HCT116 (cell line): ENCODE measurements around the gene MALT1. TPM values are rescaled to one million over a fixed set of nuclear protein-coding genes. Genes with fewer than 3 reads are reported as not detected.

ENCODE experiments used
- ATAC-seq: fragments of 200-7000 bp; cut with Tn5 transposase; 2 replicates; pipeline ENCODE4 v1.9.1; 2020; ENCODE audit warnings: mild to moderate bottlenecking, moderate library complexity
- BruUV-seq: library from RNA; stranded (reverse); fragments of 400-500 nt; replicated peaks from 2 replicates; lab custom pipeline; 2021; lab: Mats Ljungman, UMichigan
- CTCF ChIA-PET: fragments of 300-600 bp; sonication (Branson Sonifier 250); formaldehyde crosslinking; loops from one replicate; lab custom pipeline; 2021; ENCODE audit warnings: antibody characterized with exemption; lab: Charles Lee
- POLR2A ChIA-PET: fragments of 300-600, 350-600 bp; sonication (Branson Sonifier 250); formaldehyde crosslinking; loops from one replicate; lab custom pipeline; 2021; ENCODE audit warnings: antibody characterized with exemption; lab: Charles Lee
- RAD21 ChIA-PET, 2 experiments: fragments of 300-600 bp; sonication (Branson Sonifier 250); formaldehyde crosslinking; loops; one replicate each; lab custom pipeline; 2023; ENCODE audit warnings: low total read pairs in 2 of 2; ENCODE audit not compliant: uncharacterized antibody in 2 of 2, unreplicated experiment in 2 of 2, low non-redundant PET in 1 of 2; lab: Charles Lee
- DNase-seq: peaks from one replicate; pipeline ENCODE4 v3.0.0-alpha.2; 2010; ENCODE audit warnings: low read depth, low spot score
- H2AFZ ChIP-seq: fragments of 200-600 bp; shearing (Covaris generic), sonication (generic); 2 replicates; pipeline ENCODE4 v1.6.1; 2017; ENCODE audit warnings: low read depth, mixed run types, mixed read lengths, antibody characterized with exemption, low read length; ENCODE audit not compliant: poor library complexity, severe bottlenecking
- H3K27ac ChIP-seq: 2 replicates; pipeline ENCODE4 v1.5.1; 2012; ENCODE audit warnings: low read depth, low read length
- H3K27me3 ChIP-seq: fragments of 200-600 bp; sonication (generic); 2 replicates; pipeline ENCODE4 v1.6.1; 2016; ENCODE audit warnings: mixed run types, low read length, mixed read lengths; ENCODE audit not compliant: insufficient read depth
- H3K36me3 ChIP-seq, 2 experiments: fragments of 200-500 bp in 1 of 2; fragments of 200-600 bp in 1 of 2; sonication (Bioruptor generic) in 1 of 2; sonication (generic) in 1 of 2; 2 replicates each; pipeline versions ENCODE4 v1.5.1 to v1.6.1; 2014 to 2016; ENCODE audit warnings: low read length in 2 of 2, inconsistent platforms in 1 of 2, mixed read lengths in 1 of 2, mixed run types in 1 of 2; ENCODE audit not compliant: insufficient read depth in 2 of 2, control insufficient read depth in 1 of 2
- H3K4me1 ChIP-seq, 2 experiments: fragments of 200-600 bp in 1 of 2; sonication (generic) in 1 of 2; 2 replicates each; pipeline versions ENCODE4 v1.5.1 to v1.6.1; 2012 to 2017; ENCODE audit warnings: low read length in 2 of 2, inconsistent platforms in 1 of 2, mild to moderate bottlenecking in 1 of 2, mixed read lengths in 1 of 2, mixed run types in 1 of 2, moderate library complexity in 1 of 2; ENCODE audit not compliant: insufficient read depth in 2 of 2, control insufficient read depth in 1 of 2
- H3K4me2 ChIP-seq: fragments of 200-600 bp; sonication (generic); 2 replicates; pipeline ENCODE4 v1.6.1; 2017; ENCODE audit warnings: mixed run types, low read length, mixed read lengths
- H3K4me3 ChIP-seq, 2 experiments: fragments of 200-600 bp in 1 of 2; sonication (generic) in 1 of 2; replicated peaks in 1 of 2; 2 replicates each; pipeline ENCODE4 v1.5.1; 2011 to 2016; ENCODE audit warnings: low read length in 2 of 2, control low read depth in 1 of 2, low read depth in 1 of 2, mild to moderate bottlenecking in 1 of 2, mixed read lengths in 1 of 2, mixed run types in 1 of 2
- H3K79me2 ChIP-seq: fragments of 200-600 bp; sonication (generic); 2 replicates; pipeline ENCODE4 v1.6.1; 2017; ENCODE audit warnings: mild to moderate bottlenecking, mixed run types, low read length, moderate library complexity, mixed read lengths; ENCODE audit not compliant: insufficient read depth
- H3K9ac ChIP-seq: fragments of 200-600 bp; sonication (generic); 2 replicates; pipeline ENCODE4 v1.6.1; 2016; ENCODE audit warnings: low read length, mixed read lengths
- H3K9me2 ChIP-seq: fragments of 200-600 bp; sonication (generic), shearing (Covaris generic); 2 replicates; pipeline ENCODE4 v1.6.1; 2017; ENCODE audit warnings: mixed run types, mild to moderate bottlenecking, moderate library complexity; ENCODE audit not compliant: insufficient read depth
- H3K9me3 ChIP-seq, 2 experiments: fragments of 200-500 bp in 1 of 2; fragments of 200-600 bp in 1 of 2; sonication (Bioruptor generic) in 1 of 2; sonication (generic) in 1 of 2; 2 replicates each; pipeline ENCODE4 v1.6.1; 2014 to 2017; ENCODE audit warnings: low read length in 2 of 2, mixed read lengths in 2 of 2, inconsistent platforms in 1 of 2, low read depth in 1 of 2, mild to moderate bottlenecking in 1 of 2, mixed run types in 1 of 2, moderate library complexity in 1 of 2; ENCODE audit not compliant: control insufficient read depth in 1 of 2, insufficient read depth in 1 of 2
- H4K20me1 ChIP-seq: fragments of 200-600 bp; sonication (generic), shearing (Covaris generic); 2 replicates; pipeline ENCODE4 v1.6.1; 2017; ENCODE audit warnings: mixed run types, mild to moderate bottlenecking, moderate library complexity; ENCODE audit not compliant: insufficient read depth
- CBX3 ChIP-seq: IDR thresholded peaks from 2 replicates; pipeline ENCODE4 v1.6.1; 2012; ENCODE audit warnings: low read depth
- EZH2phosphoT487 ChIP-seq: fragments of 200-600 bp; IDR thresholded peaks from 2 replicates; pipeline ENCODE4 v1.6.1; 2018; ENCODE audit warnings: antibody characterized with exemption, borderline replicate concordance
- FOSL1 ChIP-seq: IDR thresholded peaks from 2 replicates; pipeline ENCODE4 v1.6.1; 2012; ENCODE audit warnings: low read depth
- POLR2AphosphoS5 ChIP-seq: IDR thresholded peaks from 2 replicates; pipeline ENCODE4 v1.6.1; 2011; ENCODE audit warnings: mild to moderate bottlenecking, low read depth, low read length, moderate library complexity
- RAD21 ChIP-seq: IDR thresholded peaks from 2 replicates; pipeline ENCODE4 v1.6.1; 2012; ENCODE audit warnings: low read depth, mild to moderate bottlenecking
- SP1 ChIP-seq: IDR thresholded peaks from 2 replicates; pipeline ENCODE4 v1.6.1; 2012; ENCODE audit warnings: low read depth
- SRF ChIP-seq: IDR thresholded peaks from 2 replicates; pipeline ENCODE4 v1.6.1; 2012; ENCODE audit warnings: low read depth
- YY1 ChIP-seq: IDR thresholded peaks from 2 replicates; pipeline ENCODE4 v1.6.1; 2011; ENCODE audit warnings: low read length, low read depth, moderate library complexity, mild to moderate bottlenecking; ENCODE audit not compliant: insufficient replicate concordance; ENCODE audit errors: extremely low read depth
- ZNF274 ChIP-seq: fragments of 200-500 bp; sonication (Bioruptor generic); IDR thresholded peaks from 2 replicates; pipeline ENCODE4 v1.6.1; 2014; ENCODE audit warnings: mild to moderate bottlenecking, low read depth, low read length, inconsistent platforms
- intact Hi-C: fragments of 100-400 bp; cut with micrococcal nuclease; formaldehyde crosslinking; loops from 2 replicates; pipeline ENCODE4 v1.10.0; 2022
- total RNA-seq: library from RNA; stranded (reverse); gene quantifications from one replicate; pipeline ENCODE4 v1.2.1, GENCODE V29; 2021; ENCODE audit not compliant: unreplicated experiment
- TF ChIP-seq, protein P1 (sequence below): IDR thresholded peaks from 2 replicates; pipeline ENCODE4 v1.6.1; 2012; ENCODE audit warnings: low read depth
- TF ChIP-seq, protein P2 (sequence below), 3 experiments: fragments of 200-600 bp in 1 of 3; sonication (generic) in 1 of 3; IDR thresholded peaks in 2 of 3; conservative IDR thresholded peaks in 1 of 3; 2 replicates each; pipeline ENCODE4 v1.5.1; 2012 to 2017; ENCODE audit warnings: low read depth in 2 of 3, low read length in 2 of 3, antibody characterized with exemption in 1 of 3, borderline replicate concordance in 1 of 3, control low read depth in 1 of 3, mild to moderate bottlenecking in 1 of 3, mixed read lengths in 1 of 3, mixed run types in 1 of 3, moderate library complexity in 1 of 3; ENCODE audit not compliant: insufficient read depth in 1 of 3

Gene MALT1
- total RNA-seq, 1 experiment from 2014 or later: 41.1 TPM

DNA sequence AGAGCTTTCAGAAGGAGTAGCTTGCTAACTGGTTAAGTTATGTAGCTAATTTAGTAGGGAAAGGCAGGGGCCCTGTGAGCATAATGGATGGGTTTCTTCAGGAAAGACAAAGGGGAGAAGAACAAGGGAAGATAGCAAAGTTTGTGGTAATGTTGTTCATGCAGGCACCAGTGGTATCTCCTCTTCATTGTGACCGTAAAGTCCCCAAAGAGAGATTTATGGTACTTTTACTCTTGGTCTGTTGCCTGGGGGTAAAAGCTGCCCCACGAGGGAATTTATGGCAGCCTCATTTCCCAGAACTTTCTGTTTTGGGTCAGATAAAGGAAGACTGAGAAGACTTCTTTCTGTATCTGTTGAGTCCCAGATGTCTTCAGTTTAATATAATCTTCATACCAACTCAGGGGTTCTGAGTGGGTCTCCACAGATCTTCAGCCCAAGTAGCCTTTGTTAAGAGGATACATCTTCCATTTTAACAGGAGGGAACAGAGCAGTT, 27.5 kb downstream of the MALT1 start:
- no TSS peak for BruUV-seq

More for the DNA sequence above, 27.5 kb downstream of the MALT1 start:
- DNase-seq: no peak
- peaks cover 68% of the 10 kb centered on the region for H3K79me2 ChIP-seq
- no peak overlapping the region for H2AFZ ChIP-seq
- no peak overlapping the region for H3K27ac ChIP-seq
- CTCF ChIA-PET: no interaction called here
- H3K4me1 ChIP-seq: peaks cover 6 to 10% of the 10 kb centered on the region in 2 experiments; a peak in 3 of 4 replicates
- no peak overlapping the region for H3K9ac ChIP-seq
- RAD21 ChIA-PET: no interaction called here
- no peak for TF ChIP-seq SP1
- no peak for TF ChIP-seq SRF
- no peak for TF ChIP-seq EZH2phosphoT487
- TF ChIP-seq FOSL1: no peak
- TF ChIP-seq, protein P1, sequence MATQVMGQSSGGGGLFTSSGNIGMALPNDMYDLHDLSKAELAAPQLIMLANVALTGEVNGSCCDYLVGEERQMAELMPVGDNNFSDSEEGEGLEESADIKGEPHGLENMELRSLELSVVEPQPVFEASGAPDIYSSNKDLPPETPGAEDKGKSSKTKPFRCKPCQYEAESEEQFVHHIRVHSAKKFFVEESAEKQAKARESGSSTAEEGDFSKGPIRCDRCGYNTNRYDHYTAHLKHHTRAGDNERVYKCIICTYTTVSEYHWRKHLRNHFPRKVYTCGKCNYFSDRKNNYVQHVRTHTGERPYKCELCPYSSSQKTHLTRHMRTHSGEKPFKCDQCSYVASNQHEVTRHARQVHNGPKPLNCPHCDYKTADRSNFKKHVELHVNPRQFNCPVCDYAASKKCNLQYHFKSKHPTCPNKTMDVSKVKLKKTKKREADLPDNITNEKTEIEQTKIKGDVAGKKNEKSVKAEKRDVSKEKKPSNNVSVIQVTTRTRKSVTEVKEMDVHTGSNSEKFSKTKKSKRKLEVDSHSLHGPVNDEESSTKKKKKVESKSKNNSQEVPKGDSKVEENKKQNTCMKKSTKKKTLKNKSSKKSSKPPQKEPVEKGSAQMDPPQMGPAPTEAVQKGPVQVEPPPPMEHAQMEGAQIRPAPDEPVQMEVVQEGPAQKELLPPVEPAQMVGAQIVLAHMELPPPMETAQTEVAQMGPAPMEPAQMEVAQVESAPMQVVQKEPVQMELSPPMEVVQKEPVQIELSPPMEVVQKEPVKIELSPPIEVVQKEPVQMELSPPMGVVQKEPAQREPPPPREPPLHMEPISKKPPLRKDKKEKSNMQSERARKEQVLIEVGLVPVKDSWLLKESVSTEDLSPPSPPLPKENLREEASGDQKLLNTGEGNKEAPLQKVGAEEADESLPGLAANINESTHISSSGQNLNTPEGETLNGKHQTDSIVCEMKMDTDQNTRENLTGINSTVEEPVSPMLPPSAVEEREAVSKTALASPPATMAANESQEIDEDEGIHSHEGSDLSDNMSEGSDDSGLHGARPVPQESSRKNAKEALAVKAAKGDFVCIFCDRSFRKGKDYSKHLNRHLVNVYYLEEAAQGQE: no peak
- TF ChIP-seq RAD21: no peak
- TF ChIP-seq ZNF274: no peak
- TF ChIP-seq CBX3: no peak
- TF ChIP-seq POLR2AphosphoS5: no peak
- TF ChIP-seq, protein P2, sequence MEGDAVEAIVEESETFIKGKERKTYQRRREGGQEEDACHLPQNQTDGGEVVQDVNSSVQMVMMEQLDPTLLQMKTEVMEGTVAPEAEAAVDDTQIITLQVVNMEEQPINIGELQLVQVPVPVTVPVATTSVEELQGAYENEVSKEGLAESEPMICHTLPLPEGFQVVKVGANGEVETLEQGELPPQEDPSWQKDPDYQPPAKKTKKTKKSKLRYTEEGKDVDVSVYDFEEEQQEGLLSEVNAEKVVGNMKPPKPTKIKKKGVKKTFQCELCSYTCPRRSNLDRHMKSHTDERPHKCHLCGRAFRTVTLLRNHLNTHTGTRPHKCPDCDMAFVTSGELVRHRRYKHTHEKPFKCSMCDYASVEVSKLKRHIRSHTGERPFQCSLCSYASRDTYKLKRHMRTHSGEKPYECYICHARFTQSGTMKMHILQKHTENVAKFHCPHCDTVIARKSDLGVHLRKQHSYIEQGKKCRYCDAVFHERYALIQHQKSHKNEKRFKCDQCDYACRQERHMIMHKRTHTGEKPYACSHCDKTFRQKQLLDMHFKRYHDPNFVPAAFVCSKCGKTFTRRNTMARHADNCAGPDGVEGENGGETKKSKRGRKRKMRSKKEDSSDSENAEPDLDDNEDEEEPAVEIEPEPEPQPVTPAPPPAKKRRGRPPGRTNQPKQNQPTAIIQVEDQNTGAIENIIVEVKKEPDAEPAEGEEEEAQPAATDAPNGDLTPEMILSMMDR (IDR thresholded peaks at IDR 0.05 in 2 of 3, conservative IDR thresholded peaks at IDR 0.05 in 1 of 3; ENCODE audit: borderline replicate concordance in 1 of 3, insufficient read depth in 1 of 3, low read depth in 2 of 3, low read length in 2 of 3): no peak
- TF ChIP-seq YY1: no peak
- no peak for ATAC-seq
- no peaks in the 10 kb centered on the region for H3K9me2 ChIP-seq
- intact Hi-C loops: no loop called here
- H3K4me2 ChIP-seq: no peak overlapping the region
- peaks cover 4 to 26% of the 10 kb centered on the region in 2 experiments; a peak in 2 of 4 replicates for H3K36me3 ChIP-seq
- POLR2A ChIA-PET: no interaction called here
- H3K27me3 ChIP-seq: no peaks in the 10 kb centered on the region
- H4K20me1 ChIP-seq: no peaks in the 10 kb centered on the region
- no peak overlapping the region for H3K4me3 ChIP-seq
- no peaks in the 10 kb centered on the region for H3K9me3 ChIP-seq
